Measurements from ENCODE around the gene ZCCHC14.

ZCCHC14 gene

GRCh38 chr16:87356491-87356853 is 136.4 kb downstream of the ZCCHC14 start:
- no peak for DNase-seq

Measured in activated CD4-positive, alpha-beta T cell treated with anti-CD3 and anti-CD28 coated beads, Interleukin-2, Interleukin-6, amounts not matched to agents 100 ng/mL and 50 ng/mL, durations not matched to agents 16 hours and 8 hours (primary cell).